HG03571 (cell line): ENCODE data around the gene VAMP7.
"Not testable (repeated sequence)": the region's sequence is repeated elsewhere in the genome, so short reads cannot be mapped to it uniquely, and the experiment has no call there.

Source experiments
- ATAC-seq: cut with Tn5 transposase; IDR thresholded peaks from one replicate; pipeline ENCODE4 v1.9.1; 2021; ENCODE audit not compliant: unreplicated experiment

Gene VAMP7, protein sequence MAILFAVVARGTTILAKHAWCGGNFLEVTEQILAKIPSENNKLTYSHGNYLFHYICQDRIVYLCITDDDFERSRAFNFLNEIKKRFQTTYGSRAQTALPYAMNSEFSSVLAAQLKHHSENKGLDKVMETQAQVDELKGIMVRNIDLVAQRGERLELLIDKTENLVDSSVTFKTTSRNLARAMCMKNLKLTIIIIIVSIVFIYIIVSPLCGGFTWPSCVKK

DNA sequence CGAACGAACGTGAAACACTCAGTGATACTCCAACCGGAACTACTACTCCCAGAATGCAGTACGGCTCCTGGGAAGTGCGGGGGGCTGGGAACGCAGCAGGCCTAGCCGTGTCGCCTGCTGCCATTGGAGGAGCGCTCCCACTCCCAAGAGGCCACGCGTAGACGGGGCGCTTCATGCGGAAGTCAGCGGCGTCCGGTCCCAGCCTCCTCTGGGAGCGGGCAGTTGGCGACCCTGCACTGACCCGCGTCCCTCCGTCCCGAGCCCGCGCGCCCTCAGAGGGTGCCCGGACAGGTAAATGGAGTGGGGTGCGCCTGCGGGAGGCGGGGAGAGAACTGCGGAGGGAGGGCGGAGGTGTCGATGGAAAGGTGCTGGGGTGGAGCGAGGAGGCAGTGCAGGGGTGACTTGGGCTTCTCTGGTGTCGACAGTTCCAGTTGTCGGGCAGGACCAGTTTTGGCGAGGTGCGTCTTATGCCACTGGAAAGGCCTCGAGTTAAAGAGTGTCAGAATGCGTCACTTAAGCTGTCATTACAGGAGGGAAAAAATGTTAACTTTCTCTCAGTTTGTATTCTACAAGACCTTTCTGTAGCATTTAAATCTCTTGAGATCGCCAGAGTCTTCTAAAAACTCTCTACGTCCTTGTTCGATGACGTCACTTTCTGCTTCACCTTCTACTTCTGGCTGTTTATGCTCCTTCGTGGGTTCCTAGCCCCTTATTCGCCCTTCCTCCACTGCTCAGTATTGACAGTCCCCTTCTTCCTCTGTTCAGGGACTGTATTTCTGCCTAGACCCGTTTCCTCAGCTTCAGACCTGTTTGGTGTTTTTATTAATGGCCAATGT is at the start of gene VAMP7:
VAMP7 (plus strand) TSS at position 188 of the 836 bp plus-strand sequence. CDS start 8,122 bp downstream, outside the sequence.
- ATAC-seq: peak; percentile 99

DNA sequence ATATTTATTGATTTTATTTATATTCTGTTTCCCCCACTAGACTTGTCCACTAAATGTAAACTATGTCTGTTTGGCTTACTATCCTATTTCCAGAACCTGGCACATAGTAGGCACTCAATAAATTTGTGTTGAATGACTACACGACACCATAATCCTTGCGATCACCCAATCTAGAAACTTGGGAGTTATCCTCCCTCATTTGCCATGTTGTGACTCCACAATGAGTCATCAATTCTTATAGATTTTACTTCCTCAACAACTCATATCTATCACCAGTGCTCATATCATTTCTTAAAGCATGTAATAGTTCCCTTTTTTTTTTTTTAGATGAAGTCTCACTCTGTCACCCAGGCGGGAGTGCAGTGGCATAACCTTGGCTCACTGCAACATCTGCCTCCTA is 39.9 kb upstream of the VAMP7 start:
- ATAC-seq: no peak

DNA sequence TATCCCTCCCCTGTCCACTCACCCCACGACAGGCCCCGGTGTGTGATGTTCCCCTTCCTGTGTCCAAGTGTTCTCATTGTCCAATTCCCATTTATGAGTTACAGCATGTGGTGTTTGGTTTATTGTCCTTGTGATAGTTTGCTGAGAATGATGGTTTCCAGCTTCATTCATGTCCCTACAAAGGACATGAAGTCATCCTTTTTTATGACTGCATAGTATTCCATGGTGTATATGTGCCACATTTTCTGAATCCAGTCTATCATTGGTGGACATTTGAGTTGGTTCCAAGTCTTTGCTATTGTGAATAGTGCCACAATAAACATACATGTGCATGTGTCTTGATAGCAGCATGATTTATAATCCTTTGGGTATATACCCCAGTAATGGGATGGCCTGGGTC is 29.4 kb upstream of the VAMP7 start:
- not testable (repeated sequence) for ATAC-seq

DNA sequence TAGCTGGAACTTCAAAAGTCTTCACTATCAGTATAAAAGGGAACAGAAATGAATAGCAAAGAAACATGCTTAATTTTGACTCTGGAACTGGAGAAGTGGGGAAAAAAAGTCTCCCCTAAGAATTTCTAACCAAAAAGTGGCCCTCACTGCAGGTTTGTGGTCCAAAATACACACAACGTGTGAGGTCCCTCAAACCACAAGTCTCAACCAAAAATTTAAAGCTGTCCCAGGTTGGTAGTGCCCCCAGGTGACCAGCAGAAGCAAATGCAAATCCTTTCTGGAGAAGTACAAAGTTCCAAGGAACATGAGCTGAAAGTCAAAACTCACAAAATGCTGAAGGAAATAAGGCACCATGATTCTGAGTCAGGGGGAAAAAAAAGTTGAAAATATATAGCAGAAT is 23.6 kb upstream of the VAMP7 start:
- no peak for ATAC-seq

DNA sequence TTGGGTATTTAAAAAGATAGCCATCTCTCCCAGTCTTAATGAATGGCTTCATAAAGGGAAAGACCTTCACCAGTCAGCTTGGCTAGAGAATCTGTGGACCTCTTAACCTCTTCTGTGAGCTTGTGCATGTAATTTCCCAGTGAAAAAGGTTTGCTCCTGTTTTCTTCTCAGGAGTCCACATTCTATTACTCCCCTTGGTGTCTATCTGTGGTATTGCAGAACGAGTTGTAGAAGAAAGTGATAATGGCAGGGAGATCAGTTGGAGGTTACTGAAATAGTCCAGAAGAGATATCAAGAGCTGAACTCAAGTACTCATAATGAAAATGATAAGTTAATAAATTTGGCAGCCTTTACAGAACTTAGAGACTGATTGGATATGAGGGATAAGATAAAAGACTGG is 16.5 kb upstream of the VAMP7 start:
- no peak for ATAC-seq

DNA sequence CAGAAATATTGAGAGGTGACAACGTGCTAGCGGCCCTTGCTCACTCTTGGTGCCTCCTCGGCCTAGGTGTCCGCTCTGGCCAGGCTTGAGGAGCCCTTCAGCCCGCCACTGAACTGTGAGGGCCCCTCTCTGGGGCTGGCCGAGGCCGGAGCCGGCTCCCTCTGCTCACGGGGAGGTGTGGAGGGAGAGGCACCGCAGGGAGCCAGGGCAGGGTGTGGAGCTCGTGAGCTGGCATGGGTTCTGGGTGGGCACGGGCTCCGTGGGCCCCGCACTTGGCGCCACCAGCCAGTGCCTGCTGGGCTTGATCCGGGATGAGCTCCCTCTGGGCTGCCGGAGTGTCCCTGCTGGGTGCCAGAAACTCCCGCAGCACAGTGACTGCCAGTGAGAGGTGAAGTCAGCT is 16.0 kb upstream of the VAMP7 start:
- ATAC-seq: no peak

DNA sequence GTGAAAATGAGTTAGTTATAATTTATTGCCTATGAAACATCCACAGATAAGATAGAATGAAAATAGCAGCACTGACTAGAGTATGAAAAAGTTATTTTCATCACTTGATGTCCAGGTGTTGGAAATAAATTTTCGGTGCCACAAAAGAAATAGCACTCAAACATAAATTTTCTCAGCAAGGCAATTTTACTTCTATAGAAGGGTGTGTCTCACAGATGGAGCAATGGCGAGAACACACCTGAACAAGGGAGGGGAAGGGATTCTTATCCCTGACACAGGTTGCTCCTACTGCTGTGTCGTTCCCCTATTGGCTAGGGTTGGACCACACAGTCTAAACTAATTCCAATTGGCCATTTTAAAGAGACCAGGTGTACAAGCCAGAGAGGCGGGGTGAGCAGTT is 13.3 kb upstream of the VAMP7 start:
- ATAC-seq: no peak

DNA sequence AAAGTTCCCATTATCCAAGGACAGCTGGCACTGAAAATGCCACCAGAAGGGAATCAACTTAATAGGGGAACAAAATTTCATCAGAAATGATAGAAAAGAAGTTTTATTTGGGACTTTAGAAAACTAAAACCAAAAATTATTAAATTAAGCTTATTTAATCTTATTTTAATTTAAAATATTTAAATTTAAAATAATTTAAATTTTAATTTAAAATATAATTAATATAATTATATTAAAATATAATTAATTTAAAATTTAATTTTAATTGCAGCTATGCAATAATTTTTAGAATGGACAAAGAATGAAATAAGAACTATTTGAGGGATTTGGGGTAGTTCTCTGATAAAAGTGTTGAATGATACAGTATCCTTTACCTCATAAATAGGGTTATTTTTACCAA is 10.2 kb upstream of the VAMP7 start:
- ATAC-seq: no peak

DNA sequence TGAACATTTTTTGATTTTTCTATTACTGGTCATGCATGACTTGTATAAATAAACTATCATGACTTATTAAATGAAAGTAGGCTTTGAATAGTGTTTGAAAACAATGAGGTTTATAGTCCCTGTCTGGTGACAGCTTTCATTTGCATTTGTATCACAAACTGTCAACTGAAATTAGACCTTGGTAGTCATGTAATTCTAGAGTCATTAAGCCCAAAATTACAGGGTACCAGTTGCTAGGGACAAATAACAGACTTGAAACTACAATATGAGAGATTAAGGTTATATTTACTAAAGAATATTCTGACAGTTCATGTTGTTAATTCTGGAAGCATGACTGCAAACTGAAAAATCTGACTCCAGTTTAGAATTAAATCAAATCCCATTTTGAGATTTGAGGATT is 9.2 kb upstream of the VAMP7 start:
- no peak for ATAC-seq

DNA sequence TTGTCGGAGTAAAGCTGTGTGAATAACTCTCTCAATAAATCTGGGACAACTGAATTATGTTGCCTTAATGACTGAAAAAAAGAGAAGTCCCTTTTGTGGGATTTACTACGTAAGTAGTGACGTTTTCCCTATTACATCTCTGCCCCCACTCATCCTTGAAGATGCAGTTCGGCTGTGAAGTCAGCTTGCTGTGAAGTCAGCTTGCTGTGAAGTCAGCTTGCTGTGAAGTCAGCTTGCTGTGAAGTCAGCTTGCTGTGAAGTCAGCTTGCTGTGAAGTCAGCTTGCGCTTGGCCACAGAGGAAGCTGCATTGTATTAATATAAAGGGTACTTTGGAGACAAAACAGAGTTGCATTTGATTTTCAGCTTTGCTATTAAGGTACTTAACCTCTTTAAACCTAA is 8.0 kb upstream of the VAMP7 start:
- no peak for ATAC-seq

DNA sequence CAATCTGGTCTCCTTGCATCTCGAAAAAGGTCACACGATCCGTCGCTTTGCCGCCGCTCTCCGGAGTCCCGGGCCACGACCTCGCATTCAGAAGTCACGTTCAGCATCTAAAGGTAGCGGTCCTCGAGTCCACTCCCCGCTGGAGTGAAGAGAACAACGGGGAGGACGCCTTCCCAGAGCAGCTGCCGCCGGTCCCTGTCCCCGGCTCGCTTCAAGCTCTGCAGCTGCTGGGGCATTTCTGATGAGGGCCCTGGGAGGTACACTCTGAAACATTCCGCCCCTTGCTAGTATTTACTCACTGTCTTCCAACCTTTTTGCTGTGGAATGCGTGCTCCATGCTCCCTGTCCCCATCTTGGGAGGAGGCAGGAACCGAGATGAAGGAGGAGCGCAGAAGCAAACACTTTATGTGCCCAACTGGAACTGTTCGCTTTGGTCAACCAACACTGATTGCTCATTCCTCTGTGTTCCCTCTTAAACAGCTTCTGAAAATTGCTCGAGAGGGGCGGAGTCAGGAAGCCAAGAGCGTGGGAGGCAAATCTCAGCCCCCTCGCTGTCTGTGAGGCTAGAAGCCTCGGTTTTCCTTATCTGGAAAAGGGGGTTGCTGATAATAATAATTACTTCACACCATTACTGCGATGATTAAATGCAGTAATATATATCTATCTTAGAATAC is 6.4 kb upstream of the VAMP7 start:
- ATAC-seq: no peak

DNA sequence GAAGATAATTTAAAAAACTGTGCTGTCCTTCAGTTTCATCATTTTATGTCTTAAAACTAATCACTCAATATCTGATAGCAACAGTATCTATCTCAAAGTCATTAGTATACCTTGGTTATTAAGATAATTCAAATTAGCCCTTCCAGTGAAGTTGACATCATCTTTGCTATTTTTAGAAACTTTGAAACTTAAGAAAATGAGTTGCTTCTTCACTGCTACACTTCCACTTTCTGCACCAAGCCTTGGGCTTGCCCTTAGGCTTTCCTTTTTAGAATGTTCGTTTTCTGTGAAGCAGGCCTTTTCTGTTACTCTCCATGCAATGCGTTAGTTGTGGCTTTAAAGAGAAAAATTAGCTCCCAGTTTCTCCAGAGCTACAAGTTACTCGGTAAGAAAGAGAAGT is 4.4 kb upstream of the VAMP7 start:
- no peak for ATAC-seq

DNA sequence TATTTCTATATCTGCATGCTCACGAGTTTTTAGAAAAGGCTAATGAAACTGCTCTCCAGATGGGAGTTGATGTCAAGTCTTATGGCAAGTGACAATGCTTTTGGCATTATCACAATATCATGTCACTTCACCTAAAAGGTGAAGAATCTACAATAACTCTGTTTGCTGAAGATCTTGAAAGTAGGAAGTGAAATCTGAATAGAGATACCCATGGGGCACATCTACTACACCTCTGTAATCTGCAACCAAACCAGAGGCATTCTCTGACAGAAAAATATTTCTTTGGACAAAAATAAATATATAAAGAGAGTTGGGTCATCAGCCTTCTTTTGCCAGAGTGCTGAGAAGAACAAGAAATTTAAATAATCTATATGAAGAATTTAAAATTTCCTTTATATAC is 3.9 kb upstream of the VAMP7 start:
- ATAC-seq: no peak

DNA sequence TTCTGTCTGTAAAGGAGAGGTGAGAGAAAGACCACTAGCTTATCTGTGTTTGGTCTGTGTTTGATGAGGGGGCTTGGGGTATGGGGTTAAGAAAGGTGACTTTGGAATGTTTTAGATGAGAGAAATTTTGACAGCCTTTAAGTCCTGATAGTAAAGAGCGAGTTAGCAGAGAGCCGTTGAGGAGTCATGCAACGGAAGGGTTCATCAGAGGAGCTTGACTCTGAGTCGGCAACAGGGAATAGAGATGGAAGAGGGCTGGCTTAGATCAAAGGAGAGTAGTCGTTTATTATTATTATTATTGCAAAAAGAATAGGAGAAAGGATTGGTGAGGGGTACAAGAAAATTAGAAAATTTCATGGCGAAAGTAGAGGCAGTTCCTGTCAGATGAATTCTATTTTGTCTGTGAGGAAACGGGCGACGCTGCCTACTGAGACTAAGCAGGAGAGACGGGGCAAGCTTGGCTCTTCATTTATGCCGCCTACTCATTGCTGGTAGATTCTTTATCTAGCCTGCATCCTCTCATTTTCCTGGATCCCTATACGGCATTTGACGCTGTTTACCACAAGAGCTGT is 473 bp upstream of the VAMP7 start:
- no peak for ATAC-seq

DNA sequence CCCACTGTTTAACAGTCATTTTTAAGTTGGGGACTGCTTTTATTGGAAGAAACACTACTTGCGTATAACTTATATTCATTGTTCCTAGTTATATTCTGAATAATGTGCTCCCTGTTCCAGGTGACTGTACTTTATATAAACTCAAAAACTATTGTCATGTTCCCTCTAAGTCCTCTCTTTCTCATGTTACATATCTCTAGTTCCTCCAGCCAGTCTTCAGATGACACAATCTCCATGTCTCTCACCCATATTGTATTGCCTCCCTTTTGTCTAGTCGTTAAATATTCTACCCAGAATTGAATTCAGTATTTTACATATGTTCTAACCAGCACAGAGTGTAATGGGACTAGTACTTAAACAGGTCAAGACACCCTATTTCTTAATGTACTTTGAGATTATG is 5.3 kb downstream of the VAMP7 start:
- ATAC-seq: no peak

DNA sequence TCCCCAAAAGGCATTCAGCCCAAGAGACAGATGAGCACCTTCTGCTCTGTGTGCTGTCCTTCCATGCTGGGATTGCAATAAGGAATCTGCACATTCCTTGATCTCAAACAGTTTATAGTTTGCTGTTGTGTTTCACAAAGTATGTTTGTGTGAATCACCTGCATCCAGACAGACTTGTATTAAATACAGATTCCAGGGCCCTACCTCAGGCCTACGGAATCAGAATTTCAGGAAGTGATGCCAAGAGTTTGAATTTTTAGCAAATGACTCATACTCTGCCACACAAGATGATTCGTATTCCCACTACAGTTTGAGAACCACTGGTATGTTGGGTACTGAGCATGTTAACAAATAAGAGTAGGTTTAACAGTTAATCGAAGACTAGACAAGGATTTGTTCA is 7.0 kb downstream of the VAMP7 start:
- no peak for ATAC-seq

DNA sequence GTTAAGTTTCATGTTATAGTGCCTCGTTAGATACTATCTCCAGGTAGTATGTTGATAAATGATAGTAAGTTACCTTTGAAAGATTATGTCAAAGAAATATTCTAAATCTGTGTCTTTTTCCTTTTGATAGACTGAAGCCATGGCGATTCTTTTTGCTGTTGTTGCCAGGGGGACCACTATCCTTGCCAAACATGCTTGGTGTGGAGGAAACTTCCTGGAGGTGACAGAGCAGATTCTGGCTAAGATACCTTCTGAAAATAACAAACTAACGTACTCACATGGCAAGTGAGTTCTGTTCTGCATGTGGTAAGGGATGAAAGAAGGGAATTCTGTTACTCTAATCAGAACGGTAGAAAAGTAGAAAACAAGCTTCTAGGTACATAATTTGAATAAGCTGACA is 8.2 kb downstream of the VAMP7 start:
- ATAC-seq: no peak

DNA sequence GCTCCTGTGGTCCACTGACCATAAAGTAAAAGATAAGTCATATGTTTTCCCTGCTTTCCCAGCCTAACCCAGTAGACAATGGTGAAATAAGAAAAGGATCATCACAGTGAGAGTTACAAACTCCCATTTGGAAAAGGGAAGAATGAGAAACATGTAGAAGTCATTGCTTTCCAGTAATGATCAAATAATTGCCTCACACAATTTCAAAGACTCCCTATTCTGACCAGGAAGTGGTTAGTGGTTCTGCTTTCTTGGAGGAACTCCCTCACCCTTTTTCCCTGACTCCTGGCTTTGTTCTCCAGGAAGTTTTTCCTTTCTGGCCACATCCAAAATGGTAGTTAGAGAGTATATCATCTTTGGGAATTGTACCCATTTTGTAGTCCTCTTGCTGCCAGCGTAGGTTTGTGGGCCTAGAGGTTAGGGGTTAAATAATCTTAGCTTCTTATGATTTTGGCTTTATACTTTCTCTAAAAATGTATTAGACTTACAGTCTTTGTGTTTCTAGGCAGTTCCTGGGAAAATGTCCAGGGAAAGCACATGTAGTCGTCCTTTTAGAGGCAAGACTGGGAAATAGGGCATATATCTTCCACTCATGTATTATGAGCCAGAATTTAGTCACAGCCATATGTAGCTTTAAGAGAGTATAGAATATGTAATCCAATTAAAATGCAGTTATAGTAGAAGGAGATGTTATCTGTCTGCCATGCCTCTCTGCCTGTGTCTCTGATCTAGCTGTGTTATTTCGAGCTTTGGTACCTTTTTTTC is 10.5 kb downstream of the VAMP7 start:
- ATAC-seq: no peak

DNA sequence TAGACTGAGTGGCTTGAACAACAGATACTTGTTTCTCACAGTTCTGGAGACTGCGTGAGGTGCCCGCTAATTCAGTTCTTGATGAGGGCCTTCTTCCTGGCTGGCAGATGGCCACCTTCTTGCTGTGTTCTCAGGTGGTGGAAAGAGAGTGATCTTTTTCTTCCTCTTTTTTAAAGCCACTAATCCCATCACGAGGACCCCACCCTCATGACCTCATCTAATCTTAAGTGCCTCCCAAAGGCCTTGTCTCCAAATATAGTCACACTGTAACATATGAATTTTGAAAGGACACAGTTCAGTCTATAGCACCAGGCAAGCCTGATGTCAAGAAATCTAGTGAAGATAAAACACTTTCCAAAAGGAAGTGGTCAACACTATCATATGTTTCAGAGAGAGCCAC is 12.4 kb downstream of the VAMP7 start:
- no peak for ATAC-seq

DNA sequence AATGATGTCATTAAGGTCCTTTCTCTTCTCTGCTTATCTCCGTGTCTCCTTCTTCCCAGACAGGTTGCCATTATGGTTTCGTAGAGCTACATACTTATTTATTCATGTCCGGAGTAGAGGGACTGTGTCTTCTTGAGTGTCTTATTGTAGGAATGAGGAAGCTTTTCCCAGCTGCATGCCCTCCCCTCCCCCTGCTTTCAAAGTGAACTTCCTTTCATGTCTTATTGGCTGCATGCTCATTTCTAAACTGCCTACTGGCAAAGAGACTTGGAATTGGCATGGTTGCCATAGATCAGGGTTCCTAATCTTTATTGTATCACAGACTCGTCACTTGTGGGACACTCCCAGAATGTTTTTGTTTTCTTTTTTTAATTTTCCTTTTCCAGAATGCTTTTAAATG is 15.4 kb downstream of the VAMP7 start:
- no peak for ATAC-seq

DNA sequence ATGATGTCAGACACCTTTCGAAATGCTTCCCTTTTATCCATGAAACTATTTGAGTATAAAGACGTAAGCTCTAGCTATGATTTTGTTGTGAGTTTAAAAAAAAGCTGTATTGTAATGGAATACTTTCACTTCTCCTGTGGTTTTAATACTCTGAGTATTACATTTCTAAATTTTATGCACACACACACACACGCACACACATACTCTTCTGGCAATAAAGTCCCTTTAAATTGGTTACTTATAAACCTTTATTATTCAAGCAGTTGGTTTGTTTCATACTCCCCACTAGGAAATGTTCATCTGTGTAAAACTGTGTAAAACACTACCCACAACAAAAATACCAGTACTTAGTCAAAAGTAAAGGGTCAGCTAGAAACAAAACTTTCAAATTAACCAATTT is 18.2 kb downstream of the VAMP7 start:
- no peak for ATAC-seq
